Esophagus squamous epithelium (tissue), 4 donors: ENCODE data around the gene PHOSPHO1.

Experiments
- CTCF ChIP-seq, 6 experiments: fragments of 450-650 bp in 4 of 6; fragments of 200-600 bp in 2 of 6; sonication (generic) in 2 of 6; IDR thresholded peaks; one replicate each; pipeline ENCODE4 v1.5.1; 2016 to 2019; ENCODE audit warnings: antibody characterized with exemption in 6 of 6, mild to moderate bottlenecking in 4 of 6, moderate library complexity in 4 of 6
- POLR2A ChIP-seq, 4 donors: fragments of 450-650 bp; IDR thresholded peaks; one replicate each; pipeline ENCODE4 v1.6.1; 2017; ENCODE audit warnings: antibody characterized with exemption in 4 of 4, mild to moderate bottlenecking in 4 of 4, moderate library complexity in 3 of 4

GRCh38 chr17:49242813-49243212 is 12.2 kb upstream of the PHOSPHO1 start:
- no peak for TF ChIP-seq CTCF (IDR thresholded peaks at IDR 0.05)
- TF ChIP-seq POLR2A (IDR thresholded peaks at IDR 0.05): no peak
